Measurements from ENCODE around the gene OR52B2.
"Not testable (repeated sequence)": the region's sequence is repeated elsewhere in the genome, so short reads cannot be mapped to it uniquely, and the experiment has no call there.

OR52B2 gene

DNA sequence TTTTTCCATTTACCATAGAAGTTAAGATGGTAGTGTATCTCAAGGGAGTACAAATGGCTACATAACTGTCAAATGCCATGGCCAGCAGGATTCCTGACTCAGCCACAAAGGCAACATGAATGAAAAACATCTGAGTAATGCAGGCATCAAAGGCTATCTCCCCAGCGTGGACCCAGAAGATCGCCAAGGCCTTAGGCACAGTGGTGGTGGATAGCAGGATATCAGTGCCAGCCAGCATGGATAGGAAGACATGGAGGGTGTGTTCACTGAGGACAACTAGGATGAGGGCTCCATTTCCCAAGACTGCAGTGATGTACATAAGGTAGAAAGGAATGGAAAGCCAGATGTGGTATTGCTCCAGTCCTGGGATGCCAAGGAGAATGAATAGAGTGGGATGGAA lies 18.0 kb downstream of the OR52B2 start:
- no peak overlapping the region for H3K4me3 ChIP-seq (ENCODE audit: low read depth, low read length)
- no peaks in the 10 kb centered on the region for H3K79me2 ChIP-seq (ENCODE audit: control insufficient read depth, insufficient read depth, low read length, unreplicated experiment)
- no peaks in the 10 kb centered on the region for H3K4me1 ChIP-seq (ENCODE audit: control insufficient read depth, insufficient read depth, low read length, unreplicated experiment)
- H2AFZ ChIP-seq (ENCODE audit: low read length, unreplicated experiment), result no peak overlapping the region
- H3K36me3 ChIP-seq (ENCODE audit: insufficient read depth, low read length), result no peaks in the 10 kb centered on the region
- H3K27me3 ChIP-seq (ENCODE audit: insufficient read depth, low read length), result no peaks in the 10 kb centered on the region
- no peak overlapping the region for H3K27ac ChIP-seq (ENCODE audit: low read depth, low read length)

DNA sequence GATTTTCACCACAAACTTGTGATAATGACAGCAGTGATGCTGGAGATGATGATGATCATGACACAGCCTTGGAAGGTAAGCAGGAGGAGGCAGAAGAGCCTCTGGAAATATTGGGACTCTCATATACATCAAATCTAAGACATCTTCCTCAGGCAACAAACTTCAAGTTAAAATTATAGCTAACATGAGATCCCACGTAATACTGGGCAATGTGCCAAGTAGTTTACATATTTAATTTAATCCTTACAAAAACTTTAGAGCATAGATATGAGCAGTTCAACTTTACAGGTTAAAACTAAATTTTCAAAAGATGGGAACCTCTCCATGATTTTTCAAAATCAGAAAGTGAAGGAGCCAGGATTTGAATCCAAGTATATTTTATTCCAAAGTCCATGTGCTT lies 19.0 kb downstream of the OR52B2 start:
- H3K4me3 ChIP-seq (ENCODE audit: low read depth, low read length), result no peak overlapping the region
- no peaks in the 10 kb centered on the region for H3K27me3 ChIP-seq (ENCODE audit: insufficient read depth, low read length)
- H3K4me1 ChIP-seq (ENCODE audit: control insufficient read depth, insufficient read depth, low read length, unreplicated experiment), result no peaks in the 10 kb centered on the region
- H2AFZ ChIP-seq (ENCODE audit: low read length, unreplicated experiment), result no peak overlapping the region
- H3K36me3 ChIP-seq (ENCODE audit: insufficient read depth, low read length), result no peaks in the 10 kb centered on the region
- no peaks in the 10 kb centered on the region for H3K79me2 ChIP-seq (ENCODE audit: control insufficient read depth, insufficient read depth, low read length, unreplicated experiment)
- H3K27ac ChIP-seq (ENCODE audit: low read depth, low read length), result no peak overlapping the region

DNA sequence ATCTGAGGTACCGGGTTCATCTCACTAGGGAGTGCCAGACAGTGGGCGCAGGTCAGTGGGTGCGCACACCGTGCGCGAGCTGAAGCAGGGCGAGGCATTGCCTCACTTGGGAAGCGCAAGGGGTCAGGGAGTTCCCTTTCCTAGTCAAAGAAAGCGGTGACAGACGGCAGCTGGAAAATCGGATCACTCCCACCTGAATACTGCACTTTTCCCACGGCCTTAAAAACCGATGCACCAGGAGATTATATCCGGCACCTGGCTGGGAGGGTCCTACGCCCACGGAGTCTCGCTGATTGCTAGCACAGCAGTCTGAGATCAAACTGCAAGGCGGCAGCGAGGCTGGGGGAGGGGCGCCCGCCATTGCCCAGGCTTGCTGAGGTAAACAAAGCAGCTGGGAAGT lies 26.4 kb downstream of the OR52B2 start:
- not testable (repeated sequence) for H3K79me2 ChIP-seq (ENCODE audit: control insufficient read depth, insufficient read depth, low read length, unreplicated experiment); H3K27ac ChIP-seq (ENCODE audit: low read depth, low read length); H3K36me3 ChIP-seq (ENCODE audit: insufficient read depth, low read length); H3K4me1 ChIP-seq (ENCODE audit: control insufficient read depth, insufficient read depth, low read length, unreplicated experiment); H2AFZ ChIP-seq (ENCODE audit: low read length, unreplicated experiment); H3K4me3 ChIP-seq (ENCODE audit: low read depth, low read length)
- peaks cover 20% of the 10 kb centered on the region for H3K27me3 ChIP-seq (ENCODE audit: insufficient read depth, low read length)

DNA sequence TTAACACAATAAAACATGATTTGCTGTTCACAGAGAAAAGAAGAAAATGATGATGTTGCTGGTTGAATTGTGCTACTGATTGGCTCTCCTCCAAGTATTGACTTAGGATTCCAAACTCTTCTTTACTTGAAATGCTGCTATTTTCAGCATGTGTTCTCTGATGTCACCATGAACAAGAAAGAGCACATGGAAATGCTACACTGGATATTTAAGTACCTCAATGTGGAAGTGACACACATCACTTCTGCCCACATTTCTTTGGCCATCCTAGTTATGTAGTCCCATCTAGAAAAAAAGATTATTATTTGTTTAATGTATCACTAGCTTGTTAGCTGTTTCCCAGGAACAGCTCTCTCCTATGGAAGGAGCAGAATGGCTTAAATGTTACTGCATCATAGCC lies 27.2 kb downstream of the OR52B2 start:
- H2AFZ ChIP-seq (ENCODE audit: low read length, unreplicated experiment), result no peak overlapping the region
- no peak overlapping the region for H3K27ac ChIP-seq (ENCODE audit: low read depth, low read length)
- H3K36me3 ChIP-seq (ENCODE audit: insufficient read depth, low read length), result no peaks in the 10 kb centered on the region
- H3K4me1 ChIP-seq (ENCODE audit: control insufficient read depth, insufficient read depth, low read length, unreplicated experiment), result no peaks in the 10 kb centered on the region
- no peaks in the 10 kb centered on the region for H3K79me2 ChIP-seq (ENCODE audit: control insufficient read depth, insufficient read depth, low read length, unreplicated experiment)
- no peak overlapping the region for H3K4me3 ChIP-seq (ENCODE audit: low read depth, low read length)
- H3K27me3 ChIP-seq (ENCODE audit: insufficient read depth, low read length), result peaks cover 28% of the 10 kb centered on the region

DNA sequence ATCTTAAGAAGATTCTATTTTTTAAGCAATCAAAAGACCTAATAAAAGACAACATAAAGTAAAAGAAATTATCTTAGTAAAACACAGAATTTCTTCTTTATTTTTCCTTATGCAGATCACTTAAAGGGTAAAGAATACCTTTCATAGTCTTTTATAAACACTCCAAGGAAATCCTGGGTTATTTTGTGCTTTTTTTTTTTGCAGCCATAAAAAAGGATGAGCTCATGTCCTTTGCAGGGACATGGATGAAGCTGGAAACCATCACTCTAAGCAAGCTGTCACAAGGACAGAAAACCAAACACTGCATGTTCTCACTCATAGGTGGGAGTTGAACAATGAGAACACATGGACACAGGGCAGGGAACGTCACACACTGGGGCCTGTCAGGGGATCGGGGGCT lies 34.2 kb downstream of the OR52B2 start:
- H2AFZ ChIP-seq (ENCODE audit: low read length, unreplicated experiment); H3K36me3 ChIP-seq (ENCODE audit: insufficient read depth, low read length); H3K4me1 ChIP-seq (ENCODE audit: control insufficient read depth, insufficient read depth, low read length, unreplicated experiment); H3K27ac ChIP-seq (ENCODE audit: low read depth, low read length); H3K4me3 ChIP-seq (ENCODE audit: low read depth, low read length); H3K79me2 ChIP-seq (ENCODE audit: control insufficient read depth, insufficient read depth, low read length, unreplicated experiment): not testable (repeated sequence)
- peaks cover 23% of the 10 kb centered on the region; the same call in 1 of the 2 replicates for H3K27me3 ChIP-seq (ENCODE audit: insufficient read depth, low read length)

DNA sequence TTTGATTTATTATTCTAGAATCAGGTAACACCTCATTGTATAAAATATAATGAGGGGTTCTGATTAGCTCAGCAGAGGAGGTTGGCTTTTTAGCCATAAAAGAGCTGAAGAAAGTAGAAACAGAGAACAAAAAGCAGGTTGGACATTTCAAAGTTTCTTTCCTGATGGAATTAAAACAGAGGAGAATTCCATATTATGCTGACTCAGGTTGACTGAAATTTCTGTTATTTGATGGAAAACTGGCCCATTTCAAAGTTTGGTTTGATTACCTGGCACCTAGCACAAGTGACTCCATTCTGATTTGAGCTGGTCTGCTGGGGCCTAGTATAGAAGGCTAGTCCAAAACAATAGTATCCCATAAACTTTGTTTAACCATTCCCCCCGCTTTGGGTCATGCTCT lies 37.7 kb downstream of the OR52B2 start:
- H3K27ac ChIP-seq (ENCODE audit: low read depth, low read length), result no peak overlapping the region
- peaks cover 13% of the 10 kb centered on the region; the same call in 1 of the 2 replicates for H3K27me3 ChIP-seq (ENCODE audit: insufficient read depth, low read length)
- H2AFZ ChIP-seq (ENCODE audit: low read length, unreplicated experiment), result no peak overlapping the region
- no peak overlapping the region for H3K4me3 ChIP-seq (ENCODE audit: low read depth, low read length)
- H3K4me1 ChIP-seq (ENCODE audit: control insufficient read depth, insufficient read depth, low read length, unreplicated experiment), result no peaks in the 10 kb centered on the region
- no peaks in the 10 kb centered on the region for H3K79me2 ChIP-seq (ENCODE audit: control insufficient read depth, insufficient read depth, low read length, unreplicated experiment)
- H3K36me3 ChIP-seq (ENCODE audit: insufficient read depth, low read length), result no peaks in the 10 kb centered on the region

DNA sequence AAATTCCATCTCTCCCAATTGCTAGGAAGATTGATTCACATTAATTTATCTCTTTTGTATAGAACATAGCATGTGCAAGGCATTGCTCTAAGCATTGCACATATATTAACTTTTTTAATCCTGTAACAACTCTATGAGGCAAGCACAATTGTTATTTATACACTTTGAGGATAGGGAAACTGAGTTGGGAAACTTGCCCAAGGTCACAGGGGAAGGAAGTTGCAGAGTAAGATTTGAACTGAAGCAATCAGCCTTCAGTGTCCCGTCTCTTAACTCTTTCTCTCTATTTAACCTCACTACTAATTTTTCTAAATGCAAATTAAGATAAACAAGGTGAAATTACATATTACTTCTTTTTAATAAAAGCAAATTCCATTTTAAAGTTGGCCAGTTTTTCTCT lies 40.5 kb downstream of the OR52B2 start:
- no peak overlapping the region for H3K4me3 ChIP-seq (ENCODE audit: low read depth, low read length)

DNA sequence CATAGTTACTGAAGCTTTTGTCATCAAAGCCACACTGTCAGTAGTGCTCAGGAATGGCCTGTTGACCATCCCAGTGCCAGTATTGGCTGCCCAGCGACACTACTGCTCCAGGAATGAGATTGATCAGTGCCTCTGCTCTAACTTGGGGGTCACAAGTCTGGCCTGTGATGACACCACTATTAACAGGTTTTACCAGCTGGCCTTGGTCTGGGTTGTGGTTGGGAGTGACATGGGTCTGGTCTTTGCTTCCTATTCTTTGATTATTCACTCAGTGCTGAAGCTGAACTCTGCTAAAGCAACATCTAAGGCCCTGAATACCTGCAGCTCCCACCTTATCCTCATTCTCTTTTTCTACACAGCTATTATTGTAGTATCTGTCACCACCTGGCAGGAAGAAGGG lies 41.1 kb downstream of the OR52B2 start:
- Histone ChIP-seq H3K4me1 (ENCODE audit: control insufficient read depth, insufficient read depth, low read length, unreplicated experiment) (no peaks in the 10 kb centered on the region), H3K36me3 (ENCODE audit: insufficient read depth, low read length) (no peaks in the 10 kb centered on the region), H3K4me3 (ENCODE audit: low read depth, low read length) (no peak overlapping the region), H3K79me2 (ENCODE audit: control insufficient read depth, insufficient read depth, low read length, unreplicated experiment) (no peaks in the 10 kb centered on the region), H3K27ac (ENCODE audit: low read depth, low read length) (no peak overlapping the region), H2AFZ (ENCODE audit: low read length, unreplicated experiment) (no peak overlapping the region), H3K27me3 (ENCODE audit: insufficient read depth, low read length) (no peaks in the 10 kb centered on the region)

More for the DNA sequence above, 40.5 kb downstream of the OR52B2 start:
- Histone ChIP-seq H3K79me2 (ENCODE audit: control insufficient read depth, insufficient read depth, low read length, unreplicated experiment) (no peaks in the 10 kb centered on the region), H3K27ac (ENCODE audit: low read depth, low read length) (no peak overlapping the region), H3K27me3 (ENCODE audit: insufficient read depth, low read length) (peaks cover 5% of the 10 kb centered on the region; the same call in 1 of the 2 replicates), H3K4me1 (ENCODE audit: control insufficient read depth, insufficient read depth, low read length, unreplicated experiment) (no peaks in the 10 kb centered on the region), H3K36me3 (ENCODE audit: insufficient read depth, low read length) (no peaks in the 10 kb centered on the region), H2AFZ (ENCODE audit: low read length, unreplicated experiment) (no peak overlapping the region)

DNA sequence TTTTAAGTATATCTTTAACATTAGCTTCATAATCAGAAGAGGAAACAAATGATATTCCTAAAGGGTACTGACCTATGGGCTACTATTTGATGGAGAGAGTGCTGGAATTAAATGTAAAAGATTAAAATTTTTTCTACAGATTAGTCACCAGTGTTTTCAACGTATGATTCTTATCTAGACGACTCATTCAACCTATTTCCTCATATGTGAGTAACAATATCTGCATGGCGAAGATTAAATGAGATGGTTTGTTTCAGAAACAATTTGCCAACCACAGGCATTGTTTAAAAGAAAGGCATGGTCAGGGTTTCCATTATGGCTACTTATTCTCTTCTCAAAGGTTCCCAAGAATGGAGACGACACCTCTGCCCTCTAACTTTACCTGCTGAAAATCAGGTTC lies 42.2 kb downstream of the OR52B2 start:
- Histone ChIP-seq H3K4me1 (ENCODE audit: control insufficient read depth, insufficient read depth, low read length, unreplicated experiment) (no peaks in the 10 kb centered on the region), H3K79me2 (ENCODE audit: control insufficient read depth, insufficient read depth, low read length, unreplicated experiment) (no peaks in the 10 kb centered on the region), H3K36me3 (ENCODE audit: insufficient read depth, low read length) (no peaks in the 10 kb centered on the region), H2AFZ (ENCODE audit: low read length, unreplicated experiment) (no peak overlapping the region), H3K27ac (ENCODE audit: low read depth, low read length) (no peak overlapping the region), H3K4me3 (ENCODE audit: low read depth, low read length) (no peak overlapping the region), H3K27me3 (ENCODE audit: insufficient read depth, low read length) (no peaks in the 10 kb centered on the region)

DNA sequence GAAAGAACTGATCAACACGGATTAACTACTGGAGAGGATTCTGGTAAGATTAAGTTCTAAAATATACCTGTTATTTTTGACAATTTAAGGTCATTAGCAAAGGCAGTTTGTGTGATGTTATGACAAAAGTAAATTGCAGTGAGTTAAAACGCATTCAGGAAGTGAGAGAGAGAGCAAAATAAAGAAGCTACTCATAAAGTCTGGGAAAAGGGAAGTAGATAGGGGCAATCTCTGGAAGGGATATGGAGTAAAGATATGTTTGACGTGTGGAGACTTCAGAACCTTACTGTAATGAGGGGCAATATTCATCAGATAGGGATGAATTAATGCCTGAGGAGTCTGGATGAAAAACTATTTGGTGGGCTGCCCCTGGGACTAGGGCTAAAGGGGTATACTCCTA lies 45.9 kb downstream of the OR52B2 start:
- Histone ChIP-seq H3K36me3 (ENCODE audit: insufficient read depth, low read length) (no peaks in the 10 kb centered on the region), H2AFZ (ENCODE audit: low read length, unreplicated experiment) (no peak overlapping the region), H3K27ac (ENCODE audit: low read depth, low read length) (no peak overlapping the region), H3K79me2 (ENCODE audit: control insufficient read depth, insufficient read depth, low read length, unreplicated experiment) (no peaks in the 10 kb centered on the region), H3K27me3 (ENCODE audit: insufficient read depth, low read length) (no peaks in the 10 kb centered on the region), H3K4me3 (ENCODE audit: low read depth, low read length) (no peak overlapping the region), H3K4me1 (ENCODE audit: control insufficient read depth, insufficient read depth, low read length, unreplicated experiment) (no peaks in the 10 kb centered on the region)

All from ACC112 (cell line).